Measurements from ENCODE around the gene NABP1.

The NABP1 gene

DNA sequence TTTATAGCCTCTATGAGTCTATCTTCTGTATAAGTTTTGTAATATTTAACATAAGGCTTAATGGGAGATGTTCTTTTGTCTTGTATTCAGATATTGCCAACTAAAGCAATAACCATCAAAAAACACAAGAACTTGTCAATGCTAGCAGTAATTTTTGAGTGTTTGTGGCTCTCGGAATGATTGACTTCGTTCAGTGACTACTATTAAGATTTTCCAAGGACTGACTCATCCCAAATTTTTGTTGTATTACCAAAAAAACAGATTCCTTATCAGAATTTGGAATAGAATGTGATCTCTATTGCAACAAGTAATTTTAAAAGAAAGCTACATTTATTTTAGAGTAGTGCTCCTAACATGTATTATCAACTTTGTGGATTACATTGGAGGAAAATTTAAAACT lies 8.1 kb downstream of the NABP1 start:
- DNase-seq, result no peak

DNA sequence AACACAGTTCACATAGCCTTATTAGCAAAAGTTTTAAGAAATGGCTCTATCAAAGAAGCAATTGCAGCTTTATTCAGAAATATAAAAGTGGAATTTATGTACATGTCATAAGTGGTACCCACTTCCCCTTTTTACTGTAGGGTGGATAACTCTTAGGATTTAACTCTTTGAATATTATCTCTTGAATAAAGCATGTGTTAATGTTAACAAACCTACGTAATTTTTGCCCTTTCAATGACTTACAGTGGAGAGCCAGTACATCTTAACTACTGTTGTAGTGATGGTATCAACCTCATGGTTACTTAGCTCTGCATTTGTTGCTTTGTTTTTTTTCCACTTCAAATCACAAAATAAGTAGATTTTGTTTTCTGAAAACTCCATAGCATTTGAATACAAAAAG lies 8.8 kb downstream of the NABP1 start:
- DNase-seq, result no peak

DNA sequence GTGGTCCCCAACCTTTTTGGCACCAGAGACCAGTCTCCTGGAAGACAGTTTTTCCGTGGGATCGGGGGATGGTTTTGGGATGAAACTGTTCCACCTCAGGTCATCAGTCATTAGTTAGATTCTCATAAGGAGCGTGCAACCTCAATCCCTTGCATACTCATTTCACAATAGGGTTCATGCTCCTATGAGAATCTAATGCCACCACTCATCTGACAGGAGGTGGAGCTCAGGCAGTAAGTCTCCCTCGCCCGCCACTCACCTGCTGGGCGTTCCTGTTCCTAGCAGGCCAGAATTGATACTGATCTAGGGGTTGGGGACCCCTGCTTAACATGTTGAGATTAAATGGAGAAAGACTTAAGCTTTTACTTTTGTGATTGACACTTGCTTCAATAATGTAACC lies 9.9 kb downstream of the NABP1 start:
- no peak for DNase-seq

DNA sequence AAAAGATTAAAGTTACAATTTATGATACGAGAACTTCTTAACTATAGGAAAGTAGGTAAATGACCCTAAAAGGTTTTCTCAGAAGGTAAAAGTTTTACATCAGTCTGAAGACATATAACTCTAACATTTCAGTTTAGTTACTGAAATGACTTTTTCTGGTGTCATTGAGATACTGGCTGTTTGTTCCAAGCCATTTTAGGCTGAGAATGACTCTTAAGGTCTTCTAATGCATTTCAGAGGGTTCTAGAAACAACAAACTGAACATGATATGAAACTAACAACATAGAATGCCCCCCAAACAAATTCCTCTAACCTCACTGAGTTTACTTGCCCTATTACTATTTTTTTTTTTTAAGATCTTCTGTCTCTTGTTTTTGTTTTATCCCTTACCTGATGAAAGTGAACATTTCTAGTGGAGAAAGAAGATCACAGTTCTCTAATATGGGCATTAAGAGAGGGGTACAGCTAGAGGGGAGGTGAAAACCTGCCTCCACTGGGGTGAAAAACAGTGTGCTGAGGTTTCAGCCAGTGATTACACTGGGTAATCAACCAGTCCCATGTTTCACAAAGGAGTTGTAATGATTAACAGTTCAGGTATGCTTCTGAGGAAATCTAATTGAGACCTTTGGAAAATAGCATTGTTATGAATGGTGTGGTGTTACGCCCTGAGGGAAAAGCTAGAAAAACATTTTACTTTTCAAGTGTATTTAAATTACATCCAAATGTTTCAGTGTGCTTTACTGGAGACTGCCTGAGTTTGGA lies 11.2 kb downstream of the NABP1 start:
- DNase-seq, result no peak

DNA sequence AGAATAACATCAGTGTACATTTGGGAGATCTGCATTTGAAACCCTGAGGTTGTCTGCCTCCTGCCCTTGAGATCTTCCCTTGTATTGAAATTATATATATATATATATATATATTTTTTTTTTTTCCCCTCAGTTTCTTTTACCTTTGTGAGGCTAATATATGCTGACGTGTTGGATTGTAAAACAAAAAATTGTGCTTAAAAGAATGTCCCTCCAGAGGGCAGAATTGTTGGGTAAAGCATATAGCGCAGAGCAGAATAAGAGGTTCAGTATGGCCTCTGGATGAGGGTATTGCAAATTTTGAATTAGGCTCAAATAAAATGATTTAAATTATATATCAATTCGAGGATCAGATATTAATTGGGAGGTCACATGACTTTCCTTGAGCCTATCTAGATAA lies 12.4 kb downstream of the NABP1 start:
- DNase-seq, result no peak

DNA sequence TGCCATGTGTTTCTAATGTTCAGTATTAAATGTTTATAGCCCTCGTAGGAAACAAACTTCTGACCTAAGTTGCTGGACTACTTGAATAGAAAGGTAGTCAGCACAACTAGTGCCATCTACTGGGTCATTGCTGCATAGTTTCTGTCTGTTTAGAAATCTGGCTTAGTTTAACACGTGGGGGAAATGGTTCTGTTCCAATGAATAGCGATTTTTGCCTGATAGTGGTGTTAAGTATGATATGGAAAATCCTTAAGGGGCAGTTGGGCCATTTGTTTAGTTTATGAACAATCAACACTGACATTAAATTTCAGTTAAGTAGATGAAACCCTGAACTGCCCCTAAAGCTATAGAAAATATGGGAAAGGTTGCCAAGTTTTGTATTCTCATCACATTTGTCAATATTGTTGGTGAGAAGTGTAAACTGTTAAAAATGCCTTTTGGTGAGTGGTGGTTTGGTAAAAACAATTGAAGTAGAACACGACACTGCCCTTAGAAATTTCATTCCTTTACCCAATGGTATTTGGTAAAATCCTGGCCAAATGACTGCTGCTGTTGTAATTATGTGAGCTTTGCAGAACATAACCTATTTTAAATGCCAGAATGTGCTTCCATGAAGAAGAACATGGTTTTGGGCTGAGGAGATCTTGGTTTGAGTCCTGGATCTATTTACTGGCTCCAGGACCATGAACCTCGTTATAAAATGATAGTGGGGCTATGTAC lies 13.2 kb downstream of the NABP1 start:
- peak; percentile 49 for DNase-seq

DNA sequence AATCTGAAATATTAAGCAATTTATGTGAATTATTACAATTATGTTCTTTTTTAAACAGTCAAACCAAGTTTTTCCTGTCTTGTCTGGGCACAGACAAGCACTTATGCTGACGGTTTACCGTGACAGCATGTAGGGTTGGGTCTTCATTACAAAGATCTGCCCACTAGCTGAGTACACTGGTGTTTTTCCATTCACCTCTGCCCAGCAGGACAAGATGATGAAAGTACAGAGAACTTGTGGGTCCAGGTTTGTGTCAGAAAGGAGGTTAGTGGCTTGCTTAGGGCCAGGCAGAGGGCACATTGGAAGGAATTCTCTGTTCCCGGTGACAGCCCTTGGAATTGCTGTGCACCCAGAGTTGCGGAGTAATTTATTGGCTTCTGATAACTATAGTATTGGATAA lies 14.0 kb downstream of the NABP1 start:
- no peak for DNase-seq

DNA sequence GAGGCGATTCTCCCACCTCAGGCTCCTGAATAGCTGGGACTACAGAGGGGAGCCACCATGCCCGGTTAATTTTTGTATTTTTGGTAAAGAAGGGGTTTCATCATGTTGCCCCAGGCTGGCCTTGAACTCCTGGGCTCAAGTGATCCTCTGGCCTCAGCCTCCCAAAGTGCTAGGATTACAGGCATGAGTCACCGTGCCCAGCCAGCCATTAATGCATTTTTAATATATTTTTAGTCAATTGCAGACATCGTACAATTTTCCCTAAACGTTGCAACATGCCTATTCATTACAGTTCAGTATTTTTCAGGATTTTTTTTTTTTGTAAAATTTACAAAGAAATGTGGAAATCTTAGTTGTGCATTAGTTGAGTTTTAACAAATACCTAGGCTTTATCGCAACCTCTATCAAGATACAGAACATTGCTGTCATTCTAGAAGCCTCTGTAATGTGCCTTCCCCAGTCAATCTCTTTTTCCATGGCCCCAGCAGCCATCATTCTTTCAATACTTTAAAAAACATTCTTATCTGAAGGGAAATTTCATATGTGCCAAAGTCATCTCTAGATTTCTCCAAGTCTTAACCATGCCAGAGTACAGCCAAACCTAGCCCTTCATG lies 14.7 kb downstream of the NABP1 start:
- no peak for DNase-seq

DNA sequence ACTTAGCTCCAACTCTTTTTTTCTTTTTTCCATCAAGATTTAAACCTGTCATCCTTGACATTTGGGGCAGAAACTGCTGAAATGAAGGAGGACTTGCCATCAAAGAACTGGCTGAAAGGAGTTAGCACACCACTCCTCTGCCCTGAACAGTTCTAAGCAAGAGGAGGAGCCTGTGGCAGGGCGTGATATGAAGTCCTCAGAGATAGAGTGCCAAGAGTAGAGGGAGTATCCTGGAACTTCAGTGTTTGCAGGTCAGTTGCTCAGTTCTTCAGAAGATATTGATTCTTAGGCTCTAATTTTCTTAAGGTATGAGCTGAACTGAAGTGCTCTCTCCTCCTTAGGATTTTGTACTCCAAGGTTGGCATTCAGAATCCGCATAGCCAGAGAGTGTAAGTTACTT lies 15.2 kb downstream of the NABP1 start:
- no peak for DNase-seq

DNA sequence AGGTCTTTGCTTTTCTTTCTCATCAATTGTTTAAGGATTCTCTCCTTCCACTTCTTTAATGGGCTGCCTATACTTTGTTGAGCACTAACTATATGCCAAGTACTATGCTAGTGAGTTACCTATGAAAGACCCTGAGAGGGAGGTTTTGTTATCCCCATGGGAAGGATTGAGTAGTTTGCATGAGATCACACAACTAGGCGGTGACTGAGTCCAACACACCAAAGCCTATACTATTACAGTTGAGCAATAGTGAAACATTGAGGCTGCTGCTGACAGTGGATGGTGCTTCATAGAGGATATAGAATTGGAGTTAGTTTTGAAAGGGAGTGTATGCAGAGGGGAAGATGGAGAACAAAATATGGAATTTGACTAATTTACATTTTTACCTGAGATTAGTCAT lies 15.8 kb downstream of the NABP1 start:
- DNase-seq, result no peak

DNA sequence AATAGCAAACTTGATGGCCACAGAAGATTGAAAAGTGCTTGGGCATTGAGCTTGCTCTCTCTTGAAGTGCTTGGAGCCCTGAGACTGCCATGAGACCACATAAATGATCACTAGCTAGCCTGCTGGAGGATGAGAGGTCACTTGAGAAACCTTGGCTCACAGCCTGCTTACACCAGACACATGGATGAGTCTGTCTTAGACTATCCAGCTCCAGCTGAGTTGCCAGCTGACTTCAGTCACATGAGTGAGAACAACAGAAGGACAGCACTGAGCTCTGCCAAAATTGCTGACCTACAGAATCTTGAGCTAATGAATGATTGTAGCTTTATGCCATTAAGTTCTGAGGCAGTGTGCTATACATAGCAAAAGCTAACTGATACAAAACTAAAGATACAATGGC lies 18.1 kb downstream of the NABP1 start:
- DNase-seq, result no peak

DNA sequence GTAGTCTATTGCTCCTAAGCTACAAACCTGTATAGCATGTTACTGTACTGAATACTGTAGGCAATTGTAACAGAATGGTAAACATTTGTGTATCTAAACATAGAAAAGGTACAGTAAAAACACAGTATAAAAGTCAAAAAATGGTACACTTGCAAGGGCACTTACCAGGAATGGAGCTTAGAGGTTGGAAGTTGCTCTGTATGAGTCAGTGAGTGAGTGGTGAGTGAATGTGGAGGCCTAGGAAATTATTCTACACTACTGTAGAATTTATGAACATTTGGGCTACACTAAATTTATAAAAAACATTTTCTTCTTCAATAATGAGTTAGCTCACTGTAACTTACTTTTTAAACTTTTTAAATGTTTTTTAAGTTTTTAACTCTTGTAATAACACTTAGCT lies 19.0 kb downstream of the NABP1 start:
- DNase-seq, result no peak

DNA sequence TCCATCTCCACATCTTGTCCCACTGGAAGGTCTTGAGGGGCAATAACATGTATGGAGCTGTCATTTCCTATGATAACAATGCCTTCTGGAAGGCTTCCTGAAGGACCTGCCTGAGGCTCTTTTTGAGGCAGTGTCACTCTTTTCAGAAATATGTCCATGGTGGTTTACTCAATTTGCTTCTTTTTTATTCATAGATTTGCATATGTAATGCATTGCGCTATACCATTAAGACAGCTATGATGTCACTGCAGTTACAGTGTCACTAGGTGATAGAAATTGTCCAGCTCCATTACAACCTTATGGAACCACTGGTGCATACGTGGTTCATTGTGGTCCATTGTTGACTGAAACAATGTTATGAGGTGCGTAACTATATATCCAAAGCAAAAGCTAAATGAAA lies 19.9 kb downstream of the NABP1 start:
- no peak for DNase-seq

DNA sequence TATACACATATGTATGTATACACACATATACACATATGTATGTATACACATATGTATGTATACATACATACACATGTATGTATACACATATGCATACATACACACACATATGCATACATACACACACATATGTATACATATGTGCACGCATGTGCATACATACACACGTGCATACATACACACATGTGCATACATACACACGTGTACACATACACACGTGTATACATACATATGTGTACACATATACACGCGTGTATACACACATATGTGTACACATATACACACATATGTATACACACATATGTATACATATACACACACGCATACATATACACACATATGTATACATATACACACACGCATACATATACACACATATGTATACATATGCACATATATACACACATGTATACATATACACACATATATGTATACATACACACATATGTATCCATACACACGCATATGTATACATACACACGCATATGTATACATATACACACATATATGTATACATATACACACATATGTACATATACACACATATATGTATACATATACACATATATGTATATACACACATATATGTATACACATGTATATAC lies 21.5 kb downstream of the NABP1 start:
- DNase-seq, result no peak

DNA sequence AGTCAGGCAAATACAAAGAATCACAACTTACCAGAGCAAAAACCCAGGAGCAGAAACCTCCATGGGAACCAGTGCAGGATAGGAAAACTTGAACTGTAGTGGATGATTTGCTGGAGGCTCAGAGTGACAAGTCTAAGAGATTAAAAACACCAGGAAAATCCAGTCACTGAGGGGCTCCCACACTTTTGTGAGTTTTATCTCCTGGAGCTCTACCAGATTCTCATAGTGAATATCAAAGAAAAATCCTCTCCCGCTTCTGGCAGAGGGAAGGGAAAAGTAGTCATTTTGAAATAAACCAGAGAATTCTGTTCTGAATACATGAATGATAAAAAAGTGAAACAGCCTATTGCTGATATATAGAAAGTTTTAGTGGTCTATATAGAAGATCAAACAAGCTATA lies 23.1 kb downstream of the NABP1 start:
- DNase-seq, result no peak

DNA sequence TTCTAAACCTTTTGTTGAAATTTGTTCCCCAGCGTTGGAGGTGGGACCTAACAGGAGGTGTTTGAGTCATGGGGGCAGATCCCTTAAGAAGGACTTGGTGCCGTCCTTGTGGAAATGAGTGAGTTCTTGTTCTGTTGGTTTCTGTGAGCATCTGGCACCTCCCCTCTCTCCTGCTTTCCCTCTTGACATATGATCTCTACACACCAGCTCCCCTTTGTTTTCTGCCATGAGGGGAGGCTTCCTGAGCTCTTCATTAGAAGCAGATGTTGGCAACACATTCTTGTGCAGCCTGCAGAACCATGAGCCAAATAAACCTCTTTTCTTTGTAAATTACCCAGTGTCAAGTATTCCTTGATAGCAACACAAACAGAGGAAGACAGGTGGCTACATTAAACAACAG lies 23.8 kb downstream of the NABP1 start:
- peak; percentile 68 for DNase-seq

DNA sequence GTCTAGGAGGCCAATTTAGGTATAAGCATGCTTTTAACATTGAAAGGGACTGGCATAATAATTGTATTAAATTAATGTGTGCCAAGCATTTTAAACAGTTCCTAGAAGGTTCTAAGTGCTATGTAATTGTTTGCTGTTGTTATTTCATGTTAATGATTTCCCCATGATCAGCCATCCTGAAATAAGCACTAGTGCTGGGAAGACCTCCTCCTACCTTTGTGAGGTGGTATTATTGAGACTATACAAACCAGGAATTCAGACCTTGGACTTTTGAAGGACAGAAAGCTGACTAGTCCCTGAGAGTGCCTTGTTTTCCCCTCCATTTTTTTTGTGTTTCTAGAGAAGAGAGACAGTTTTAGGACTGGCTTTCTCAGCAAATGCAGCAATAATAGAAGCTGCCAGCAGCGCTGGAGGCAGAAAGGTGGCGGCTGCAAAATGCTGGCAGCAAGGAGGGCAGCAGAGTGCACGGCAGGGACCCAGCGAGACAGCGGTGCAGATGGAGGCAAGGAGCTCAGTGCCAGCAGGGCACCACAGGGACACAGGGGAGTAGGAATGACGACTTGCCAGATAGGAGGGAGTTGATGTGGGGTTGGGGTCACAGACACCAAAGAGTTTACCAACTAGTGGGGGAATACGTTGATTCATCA lies 25.3 kb downstream of the NABP1 start:
- peak; percentile 27 for DNase-seq

DNA sequence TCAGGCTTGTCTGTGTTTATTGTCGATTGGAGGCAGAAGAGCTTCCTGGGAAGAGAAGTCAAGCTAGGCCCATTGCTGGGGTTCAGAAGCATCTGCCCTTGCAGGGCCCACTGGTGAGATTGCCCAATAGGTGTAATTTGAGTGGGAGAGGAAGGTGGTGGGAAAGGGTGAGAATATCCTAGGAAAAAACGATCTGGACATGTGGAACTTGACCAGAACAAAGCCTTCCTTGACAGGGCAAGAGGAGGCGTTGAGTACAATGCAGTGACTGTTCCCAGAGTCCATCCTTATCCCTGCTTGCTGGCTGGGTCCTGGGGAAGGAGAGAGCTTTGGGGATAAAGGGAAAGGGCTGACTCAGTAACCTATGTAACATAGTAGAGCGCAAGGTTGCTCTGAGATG lies 27.1 kb downstream of the NABP1 start:
- no peak for DNase-seq

DNA sequence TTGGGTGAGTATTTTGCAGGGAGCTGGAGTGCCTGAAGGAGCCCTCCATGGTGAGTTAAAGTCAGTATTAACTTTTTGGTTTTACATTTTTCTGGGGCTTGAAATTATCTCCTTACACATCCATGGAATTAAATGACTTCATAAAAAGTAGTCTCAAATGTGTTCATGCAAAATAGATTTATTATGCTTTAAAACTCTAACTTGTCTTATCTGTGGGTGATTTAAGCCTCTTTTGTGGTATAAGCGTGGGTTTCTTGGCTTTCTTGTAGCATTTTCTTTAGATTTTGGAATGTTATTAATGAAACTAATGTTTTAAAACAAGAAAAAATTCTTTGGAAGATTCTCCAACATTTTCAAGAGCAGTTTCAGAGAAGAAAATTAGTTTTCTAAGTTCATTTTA lies 27.8 kb downstream of the NABP1 start:
- no peak for DNase-seq

DNA sequence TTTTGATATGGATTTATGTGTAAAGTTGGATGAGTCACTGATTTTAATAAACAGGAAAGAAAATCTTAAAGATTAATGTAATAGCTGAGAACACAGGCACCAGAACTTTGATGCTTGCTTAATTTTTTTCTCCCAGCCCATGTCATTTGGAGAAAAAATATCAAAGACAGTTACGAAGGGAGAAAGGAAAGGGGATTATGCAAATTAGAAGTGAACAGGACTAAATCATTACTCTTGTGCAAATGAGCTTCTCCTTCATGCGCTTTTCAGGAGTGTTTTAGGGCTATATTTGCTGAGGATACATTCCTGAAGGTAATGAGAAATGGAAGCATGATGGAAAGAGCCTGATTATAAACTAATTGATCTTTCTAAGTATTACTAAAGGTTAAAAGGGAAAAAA lies 28.9 kb downstream of the NABP1 start:
- DNase-seq, result no peak

DNA sequence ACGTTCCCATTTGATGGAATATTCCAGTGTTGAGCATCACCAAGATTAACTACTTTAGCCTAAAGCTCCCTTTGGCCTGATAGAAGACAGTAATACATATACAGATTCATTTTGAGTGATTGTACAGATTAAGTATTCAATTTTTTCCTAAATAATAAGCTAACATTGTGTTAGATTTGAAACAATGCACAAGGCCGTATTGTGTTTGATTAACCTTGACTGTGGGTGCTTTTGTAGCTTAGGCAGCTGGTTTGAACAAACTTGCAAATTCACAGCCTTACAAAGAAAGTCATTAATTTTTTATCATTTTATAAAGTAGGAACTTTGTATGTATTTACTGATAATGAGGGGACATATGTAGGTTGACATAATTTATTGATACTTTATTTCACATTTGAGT lies 29.6 kb downstream of the NABP1 start:
- DNase-seq, result no peak

DNA sequence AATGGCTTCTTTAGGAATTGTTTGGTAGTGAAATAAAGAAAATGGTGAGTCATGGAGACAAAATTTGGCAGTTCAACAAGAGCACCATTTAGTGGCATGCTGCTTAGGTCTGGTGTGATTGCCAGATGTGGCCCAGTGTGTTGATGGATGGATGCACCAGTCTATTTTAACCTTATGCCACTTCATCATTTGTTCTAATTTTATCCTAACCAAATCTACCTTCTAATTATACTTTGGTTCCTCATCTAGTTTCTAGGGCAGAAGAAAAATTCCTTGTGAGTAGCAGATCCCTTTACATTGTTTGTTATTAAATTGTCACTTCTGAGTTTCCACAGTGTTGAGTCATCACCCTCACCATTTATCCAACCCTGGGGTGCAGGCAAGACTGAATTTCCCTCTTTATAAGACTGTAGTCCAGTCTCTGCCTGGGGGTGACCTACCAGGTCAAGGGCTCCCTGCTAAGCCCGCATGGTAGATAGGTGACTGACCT lies 32.5 kb downstream of the NABP1 start:
- DNase-seq, result no peak

DNA sequence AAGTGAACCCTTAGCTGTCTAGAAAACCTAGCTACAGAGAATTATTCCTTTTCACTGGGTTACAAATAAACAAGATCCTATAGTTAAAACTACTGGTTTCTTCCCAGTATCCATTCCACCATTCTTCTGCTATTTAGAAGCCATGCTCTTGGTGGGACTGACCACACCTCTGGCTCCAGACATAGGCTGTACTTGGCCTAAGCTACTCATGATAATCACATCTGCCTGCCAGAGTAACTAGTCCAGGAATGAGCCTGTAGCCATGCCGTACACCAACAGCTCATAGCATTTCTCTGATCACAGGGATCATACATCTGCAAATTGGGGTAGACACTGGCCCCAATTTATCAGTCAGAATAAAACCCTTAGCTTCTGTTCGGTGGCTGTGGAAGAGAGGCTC lies 33.7 kb downstream of the NABP1 start:
- DNase-seq, result no peak
